ENCODE results near the gene PCDHAC1.

GRCh38 chr5:140881889-140882590 lies 44.1 kb upstream of the PCDHAC1 start, which contains the start of gene PCDHA13:
- TF ChIP-seq CTCF (IDR thresholded peaks at IDR 0.05) = no peak
- no peak for TF ChIP-seq CHD2 (IDR thresholded peaks at IDR 0.05; ENCODE audit: low read length, partially characterized antibody)
- TF ChIP-seq RAD21 (IDR thresholded peaks at IDR 0.05; ENCODE audit: low read length) = no peak
- no peak for TF ChIP-seq USF2 (IDR thresholded peaks at IDR 0.05; ENCODE audit: borderline replicate concordance, low read depth, low read length)
- TF ChIP-seq GABPA (IDR thresholded peaks at IDR 0.05; ENCODE audit: low read depth) = no peak
- TF ChIP-seq MAX (IDR thresholded peaks at IDR 0.05; ENCODE audit: low read depth) = no peak
- no peak for TF ChIP-seq POLR2AphosphoS5 (IDR thresholded peaks at IDR 0.05; ENCODE audit: low read depth, low read length)
- no peak for TF ChIP-seq TAF1 (IDR thresholded peaks at IDR 0.05; ENCODE audit: borderline replicate concordance, low read depth, low read length)
